ENCODE measurements around the gene SLC22A3. TPM values are rescaled to one million over a fixed set of nuclear protein-coding genes. Genes with fewer than 3 reads are reported as not detected.

Gene SLC22A3
- total RNA-seq, 1 experiment from 2014 or later: 4.1 TPM

- POLR2A ChIA-PET: no interaction called here
- ATAC-seq: no peak
Observed at GRCh38 chr6:160365117-160365516, 16.9 kb downstream of the SLC22A3 start.

GRCh38 chr6:160367798-160368547, 19.8 kb downstream of the SLC22A3 start:
- no peak overlapping the region for H3K27ac Mint-ChIP-seq
- ChIA-PET CTCF (interaction anchor here (0.6 to 1.7 kb wide), 9 partner anchors 10 to 230 kb away, joined by 3 to 8 read pairs (median 4); no protein-coding TSS in a partner anchor), POLR2A (interaction anchor here (0.6 kb wide), 1 partner anchor 641 kb away, joined by 3 read pairs; no protein-coding TSS in a partner anchor)
- peak; percentile 70 for ATAC-seq
- peaks cover 11% of the 10 kb centered on the region for H3K36me3 Mint-ChIP-seq
- DNase-seq (ENCODE audit: low spot score): no peak
- H3K9me3 Mint-ChIP-seq: peaks cover 34% of the 10 kb centered on the region
- no peak overlapping the region for H3K4me3 Mint-ChIP-seq
- H3K27me3 Mint-ChIP-seq (ENCODE audit: low read depth): no peaks in the 10 kb centered on the region
- no peaks in the 10 kb centered on the region for H3K4me1 Mint-ChIP-seq
- TF ChIP-seq ZNF423 (CRISPR knock-in tag; IDR thresholded peaks at IDR 0.05): no peak
- TF ChIP-seq MLX (CRISPR knock-in tag; IDR thresholded peaks at IDR 0.05): no peak
- no peak for TF ChIP-seq ZNF121 (CRISPR knock-in tag; IDR thresholded peaks at IDR 0.05)
- TF ChIP-seq USF1 (CRISPR knock-in tag; IDR thresholded peaks at IDR 0.05): no peak
- TF ChIP-seq ELF4 (CRISPR knock-in tag; IDR thresholded peaks at IDR 0.05; ENCODE audit: low read depth): no peak
- no peak for TF ChIP-seq ZNF512 (CRISPR knock-in tag; IDR thresholded peaks at IDR 0.05; ENCODE audit: borderline replicate concordance)
- TF ChIP-seq ZNF425 (CRISPR knock-in tag; conservative IDR thresholded peaks at IDR 0.05): no peak
- TF ChIP-seq CBFB (CRISPR knock-in tag; IDR thresholded peaks at IDR 0.05; ENCODE audit: low read depth): no peak
- TF ChIP-seq FOXJ3 (CRISPR knock-in tag; IDR thresholded peaks at IDR 0.05; ENCODE audit: borderline replicate concordance): no peak
- TF ChIP-seq ZSCAN18 (CRISPR knock-in tag; IDR thresholded peaks at IDR 0.05): no peak
- no peak for TF ChIP-seq SMAD3 (CRISPR knock-in tag; IDR thresholded peaks at IDR 0.05; ENCODE audit: borderline replicate concordance)
- no peak for TF ChIP-seq EMX1 (CRISPR knock-in tag; IDR thresholded peaks at IDR 0.05)

More at GRCh38 chr6:160365117-160365516, 16.9 kb downstream of the SLC22A3 start:
- Mint-ChIP-seq H3K36me3 (no peaks in the 10 kb centered on the region), H3K9me3 (peaks cover 13% of the 10 kb centered on the region), H3K27me3 (ENCODE audit: low read depth) (no peaks in the 10 kb centered on the region; the same call in 1 of the 2 replicates), H3K4me3 (no peak overlapping the region), H3K4me1 (peaks cover 5% of the 10 kb centered on the region), H3K27ac (no peak overlapping the region)
- no peak for DNase-seq (ENCODE audit: low spot score)
- TF ChIP-seq SP1 (CRISPR knock-in tag; conservative IDR thresholded peaks at IDR 0.05) (no peak), ELF4 (CRISPR knock-in tag; IDR thresholded peaks at IDR 0.05; ENCODE audit: low read depth) (no peak), ERG (CRISPR knock-in tag; IDR thresholded peaks at IDR 0.05) (no peak), SMAD3 (CRISPR knock-in tag; IDR thresholded peaks at IDR 0.05; ENCODE audit: borderline replicate concordance) (no peak), ZNF396 (CRISPR knock-in tag; IDR thresholded peaks at IDR 0.05; ENCODE audit: borderline replicate concordance) (no peak), JAZF1 (CRISPR knock-in tag; IDR thresholded peaks at IDR 0.05) (no peak), MXD4 (CRISPR knock-in tag; IDR thresholded peaks at IDR 0.05; ENCODE audit: borderline replicate concordance) (no peak), FOXK1 (CRISPR knock-in tag; IDR thresholded peaks at IDR 0.05) (no peak), FOXP1 (CRISPR knock-in tag; IDR thresholded peaks at IDR 0.05; ENCODE audit: borderline replicate concordance) (no peak), ZNF121 (CRISPR knock-in tag; IDR thresholded peaks at IDR 0.05) (no peak), FOXJ3 (CRISPR knock-in tag; IDR thresholded peaks at IDR 0.05; ENCODE audit: borderline replicate concordance) (no peak), EMX1 (CRISPR knock-in tag; IDR thresholded peaks at IDR 0.05) (no peak), ZNF423 (CRISPR knock-in tag; IDR thresholded peaks at IDR 0.05) (no peak), PREB (CRISPR knock-in tag; IDR thresholded peaks at IDR 0.05; ENCODE audit: borderline replicate concordance) (no peak), E2F4 (CRISPR knock-in tag; IDR thresholded peaks at IDR 0.05; ENCODE audit: borderline replicate concordance, low read depth) (no peak)
- CTCF ChIA-PET: no interaction called here

All from WTC11 (cell line).